Choroid plexus epithelial cell (primary cell): ENCODE results near the gene PAIP2.

Experiments used
- DNase-seq: peaks from one replicate; pipeline ENCODE4 v3.0.0-alpha.2; 2010; ENCODE audit warnings: low read depth
- H3K4me3 ChIP-seq: 2 replicates; pipeline ENCODE4 v1.5.1; 2011; ENCODE audit warnings: low read depth, mild to moderate bottlenecking, control low read depth, low read length, moderate library complexity
- TF ChIP-seq, protein P1 (sequence below): conservative IDR thresholded peaks from 2 replicates; pipeline ENCODE4 v1.5.1; 2011; ENCODE audit warnings: low read depth, mild to moderate bottlenecking, control low read depth, inconsistent platforms, low read length, moderate library complexity

PAIP2 gene, protein sequence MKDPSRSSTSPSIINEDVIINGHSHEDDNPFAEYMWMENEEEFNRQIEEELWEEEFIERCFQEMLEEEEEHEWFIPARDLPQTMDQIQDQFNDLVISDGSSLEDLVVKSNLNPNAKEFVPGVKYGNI

DNA sequence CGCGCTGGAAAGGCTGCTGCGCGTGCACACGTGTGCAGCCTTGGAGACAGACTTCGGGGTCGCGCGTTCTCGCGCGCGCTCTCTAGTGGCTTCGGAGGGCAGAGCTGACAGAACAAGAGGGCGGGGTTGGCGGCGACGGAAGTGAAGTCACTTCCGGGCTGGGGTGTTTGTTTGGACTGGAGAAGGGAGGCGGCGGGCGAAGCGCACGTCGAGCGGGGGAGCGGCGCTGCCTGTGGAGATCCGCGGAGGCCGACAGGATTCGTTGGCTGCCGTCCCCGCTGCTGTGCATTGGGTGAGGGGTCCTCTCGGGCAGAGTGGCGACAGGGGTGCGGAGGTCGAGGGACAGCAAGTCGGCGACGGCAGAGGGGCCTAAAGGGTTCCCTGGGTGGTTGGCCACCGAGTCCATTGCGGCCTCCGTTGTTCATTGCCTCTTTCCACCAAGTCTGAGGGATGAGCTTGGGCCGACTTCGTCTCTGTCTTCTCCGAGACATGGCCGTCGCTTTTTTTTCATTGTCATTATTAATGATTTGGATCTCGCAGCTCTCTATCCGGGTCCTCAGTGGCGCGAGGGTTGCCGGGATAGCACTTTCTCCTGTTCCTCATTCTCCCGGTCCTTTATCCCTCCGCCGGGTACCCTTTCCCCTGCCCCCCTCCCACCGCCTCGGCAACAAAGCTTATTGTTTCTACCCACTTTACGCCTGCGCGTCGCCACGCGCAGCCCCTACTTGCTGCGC is at the start of gene PAIP2:
PAIP2 (plus strand) TSS at position 166 of the 734 bp plus-strand sequence. CDS start 21,931 bp downstream, outside the sequence.
- DNase-seq: peak; percentile 99
- peak within 1 kb of the TSS; percentile 100 for H3K4me3 ChIP-seq
- TF ChIP-seq, protein P1, sequence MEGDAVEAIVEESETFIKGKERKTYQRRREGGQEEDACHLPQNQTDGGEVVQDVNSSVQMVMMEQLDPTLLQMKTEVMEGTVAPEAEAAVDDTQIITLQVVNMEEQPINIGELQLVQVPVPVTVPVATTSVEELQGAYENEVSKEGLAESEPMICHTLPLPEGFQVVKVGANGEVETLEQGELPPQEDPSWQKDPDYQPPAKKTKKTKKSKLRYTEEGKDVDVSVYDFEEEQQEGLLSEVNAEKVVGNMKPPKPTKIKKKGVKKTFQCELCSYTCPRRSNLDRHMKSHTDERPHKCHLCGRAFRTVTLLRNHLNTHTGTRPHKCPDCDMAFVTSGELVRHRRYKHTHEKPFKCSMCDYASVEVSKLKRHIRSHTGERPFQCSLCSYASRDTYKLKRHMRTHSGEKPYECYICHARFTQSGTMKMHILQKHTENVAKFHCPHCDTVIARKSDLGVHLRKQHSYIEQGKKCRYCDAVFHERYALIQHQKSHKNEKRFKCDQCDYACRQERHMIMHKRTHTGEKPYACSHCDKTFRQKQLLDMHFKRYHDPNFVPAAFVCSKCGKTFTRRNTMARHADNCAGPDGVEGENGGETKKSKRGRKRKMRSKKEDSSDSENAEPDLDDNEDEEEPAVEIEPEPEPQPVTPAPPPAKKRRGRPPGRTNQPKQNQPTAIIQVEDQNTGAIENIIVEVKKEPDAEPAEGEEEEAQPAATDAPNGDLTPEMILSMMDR: peak; percentile 78

- H3K4me3 ChIP-seq: peak overlapping the region; percentile 93
- TF ChIP-seq, protein P1: no peak
- DNase-seq: no peak
These were observed 48.5 kb upstream of the PAIP2 start for GRCh38 chr5:139293202-139293506.

DNA sequence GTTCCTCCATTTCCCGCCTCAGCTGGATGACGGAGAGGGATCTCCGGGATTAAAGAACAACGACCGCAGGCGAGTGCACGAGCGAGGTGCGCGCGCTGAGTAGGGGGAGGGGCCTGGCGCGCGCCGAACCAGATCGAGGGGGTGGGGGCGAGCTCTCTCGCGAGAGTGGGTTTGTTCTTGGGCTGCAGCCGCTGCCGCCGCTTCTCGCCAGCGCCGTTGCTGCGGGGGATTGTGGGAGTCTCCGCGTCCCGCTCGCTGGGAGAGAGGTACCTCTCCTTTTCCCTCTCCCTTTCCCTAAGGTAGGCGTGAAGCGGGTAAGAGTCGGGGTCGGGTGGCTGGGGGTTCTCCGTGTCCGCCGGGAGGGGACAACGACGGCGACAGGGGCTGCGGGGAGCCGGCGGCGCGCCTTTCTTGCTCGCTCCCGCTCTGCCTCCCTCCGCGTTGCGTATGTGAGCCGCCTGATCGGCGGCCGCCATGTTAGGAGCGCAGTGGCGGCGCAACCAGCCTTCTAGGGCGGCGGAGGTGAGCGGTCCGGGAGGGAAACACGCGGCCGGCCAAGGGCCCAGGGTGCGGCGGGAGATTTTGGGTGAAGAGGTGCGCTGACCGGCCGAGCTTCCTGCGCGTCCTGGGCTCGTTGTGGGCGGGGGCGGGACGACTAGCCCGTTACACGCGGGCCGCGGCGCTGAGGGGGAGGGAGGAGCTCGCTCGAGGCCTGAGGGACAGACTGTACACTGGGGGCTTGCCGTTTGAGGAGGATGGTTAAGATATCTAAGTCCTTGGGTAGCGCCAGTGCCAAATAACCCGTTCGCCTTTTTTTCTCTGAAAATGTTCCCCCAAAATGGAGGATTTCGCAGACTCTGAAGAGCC is 47.9 kb upstream of the PAIP2 start, which contains the start of gene MATR3:
MATR3 (plus strand) TSS at position 234 of the 867 bp plus-strand sequence. CDS start 13,676 bp downstream, outside the sequence.
- TF ChIP-seq, protein P1: no peak
- peak within 1 kb of the TSS; percentile 93 for H3K4me3 ChIP-seq
- DNase-seq: peak; percentile 98

- DNase-seq: peak; percentile 88
- peak overlapping the region; percentile 93 for H3K4me3 ChIP-seq
- TF ChIP-seq, protein P1: peak; percentile 58
These were observed 47.1 kb upstream of the PAIP2 start for GRCh38 chr5:139294374-139295165.

- peak overlapping the region; percentile 93 for H3K4me3 ChIP-seq
- TF ChIP-seq, protein P1: no peak
- DNase-seq: peak; percentile 41
These were observed 46.2 kb upstream of the PAIP2 start for GRCh38 chr5:139295346-139296057.

DNA sequence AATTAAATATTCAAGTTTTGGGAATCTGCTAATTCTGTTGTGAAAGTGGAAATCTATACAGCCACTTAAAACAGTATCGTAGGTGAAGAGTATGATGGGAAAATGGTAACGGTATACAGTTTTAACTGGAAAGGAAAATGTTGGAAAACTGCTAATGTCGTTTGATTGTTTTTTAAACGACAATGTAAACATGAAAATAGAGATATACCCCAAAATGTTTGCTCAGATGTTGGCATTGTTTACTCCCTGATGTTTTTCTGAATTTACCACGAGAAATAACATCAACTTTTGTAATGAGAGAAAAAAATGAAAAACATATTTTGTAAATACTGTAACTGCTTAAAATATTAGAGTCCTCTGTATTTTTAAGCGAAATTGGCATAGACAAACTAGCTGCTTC is 45.5 kb upstream of the PAIP2 start:
- DNase-seq: no peak
- no peak overlapping the region for H3K4me3 ChIP-seq
- TF ChIP-seq, protein P1: no peak
